K562 (cell line): ENCODE results near the gene UPF1. TPM values are rescaled to one million over a fixed set of nuclear protein-coding genes. Genes with fewer than 3 reads are reported as not detected.
A peak's percentile ranks its signal among the peaks of the same experiment; 100 is the strongest.

Experiments
- ATAC-seq: fragments of 200-7000 bp; cut with Tn5 transposase; 3 replicates; pipeline ENCODE4 v1.9.1; 2020; ENCODE audit warnings: moderate library complexity
- BruUV-seq: library from RNA; stranded (reverse); fragments of 400-500 nt; replicated peaks from 2 replicates; lab custom pipeline; 2021; lab: Mats Ljungman, UMichigan
- CTCF ChIA-PET: fragments of 300-600 bp; formaldehyde crosslinking; extraction: SDS; loops from one replicate; lab custom pipeline; 2021; ENCODE audit warnings: low intra/inter-chr PET ratio; lab: Yijun Ruan, JAX
- POLR2A ChIA-PET: fragments of 300-600, 350-650 bp; sonication (Branson Sonifier 250); formaldehyde crosslinking; extraction: SDS; loops from one replicate; lab custom pipeline; 2021; ENCODE audit warnings: antibody characterized with exemption, inconsistent platforms; lab: Yijun Ruan, JAX
- DNase-seq, 4 experiments: peaks; one replicate each; pipeline versions ENCODE4 v3.0.0 to v3.0.0-alpha.2; 2011 to 2018; ENCODE audit warnings: low spot score in 3 of 4, mixed read lengths in 3 of 4; ENCODE audit errors: extremely low read depth in 1 of 4
- FAIRE-seq: peaks from 2 replicates; lab custom pipeline; 2011; peaks lifted over from hg19 to GRCh38; lab: Jason Lieb, UNC
- H2AFZ ChIP-seq: 2 replicates; pipeline ENCODE4 v1.6.0; 2011; ENCODE audit warnings: low read depth, low read length, control low read depth, inconsistent platforms
- H3K27ac ChIP-seq: fragments of 200-600 bp; 3 replicates; pipeline ENCODE4 v1.8.0; 2011; ENCODE audit warnings: low read depth, mild to moderate bottlenecking, control low read depth, inconsistent platforms, low read length, moderate library complexity, mixed read lengths; ENCODE audit errors: extremely low read depth
- H3K27me3 ChIP-seq, 2 experiments: fragments of 300-600 bp in 1 of 2; 2 replicates in 1 of 2; 3 replicates in 1 of 2; pipeline versions ENCODE4 v1.6.0 to v1.8.0; 2011; ENCODE audit warnings: inconsistent platforms in 2 of 2, low read length in 2 of 2, mild to moderate bottlenecking in 1 of 2, mixed read lengths in 1 of 2, moderate library complexity in 1 of 2; ENCODE audit not compliant: control insufficient read depth in 2 of 2, insufficient read depth in 2 of 2
- H3K36me3 ChIP-seq: fragments of 300-600 bp; 3 replicates; pipeline ENCODE4 v1.8.0; 2011; ENCODE audit warnings: mild to moderate bottlenecking, low read length, inconsistent platforms; ENCODE audit not compliant: control insufficient read depth, insufficient read depth
- H3K4me1 ChIP-seq, 2 experiments: fragments of 200-600 bp in 1 of 2; replicated peaks in 1 of 2; 2 replicates in 1 of 2; 3 replicates in 1 of 2; pipeline versions ENCODE4 v1.5.1 to v1.8.0; 2011; ENCODE audit warnings: inconsistent platforms in 2 of 2, low read length in 2 of 2, mild to moderate bottlenecking in 1 of 2, mixed read lengths in 1 of 2, moderate library complexity in 1 of 2; ENCODE audit not compliant: control insufficient read depth in 2 of 2, insufficient read depth in 2 of 2
- H3K4me2 ChIP-seq: 2 replicates; pipeline ENCODE4 v1.6.1; 2011; ENCODE audit warnings: low read length, control low read depth, inconsistent platforms, mixed read lengths; ENCODE audit not compliant: insufficient read depth
- H3K4me3 ChIP-seq: fragments of 200-600 bp; sonication (generic), shearing (Covaris generic); 2 replicates; pipeline ENCODE4 v1.5.1; 2016; ENCODE audit warnings: control low read depth, inconsistent platforms
- H3K79me2 ChIP-seq: fragments of 200-600 bp; 3 replicates; pipeline ENCODE4 v1.8.0; 2011; ENCODE audit warnings: low read length, inconsistent platforms; ENCODE audit not compliant: control insufficient read depth, insufficient read depth
- H3K9ac ChIP-seq, 2 experiments: 2 replicates each; pipeline versions ENCODE4 v1.6.0 to v1.6.1; 2011; ENCODE audit warnings: low read depth in 2 of 2, low read length in 2 of 2, control low read depth in 1 of 2, inconsistent platforms in 1 of 2, mild to moderate bottlenecking in 1 of 2, mixed read lengths in 1 of 2; ENCODE audit not compliant: insufficient read depth in 1 of 2
- H3K9me1 ChIP-seq: one replicate; pipeline ENCODE4 v1.6.0; 2011; ENCODE audit warnings: inconsistent platforms, mild to moderate bottlenecking, low read length, moderate library complexity; ENCODE audit not compliant: control insufficient read depth, insufficient read depth
- H3K9me3 ChIP-seq: replicated peaks from 2 replicates; pipeline ENCODE4 v1.5.1; 2011; ENCODE audit warnings: low read depth, low read length, inconsistent platforms; ENCODE audit not compliant: control insufficient read depth, insufficient read depth
- H4K20me1 ChIP-seq: replicated peaks from 2 replicates; pipeline ENCODE4 v1.6.1; 2011; ENCODE audit warnings: low read length, inconsistent platforms, mixed read lengths; ENCODE audit not compliant: control insufficient read depth, insufficient read depth
- ARID2 ChIP-seq: fragments of 450-650 bp; IDR thresholded peaks from 2 replicates; pipeline ENCODE4 v1.6.1; 2017; ENCODE audit warnings: antibody characterized with exemption, mild to moderate bottlenecking
- CEBPG ChIP-seq, 3 experiments: fragments of 200-800 bp in 1 of 3; sonication (Bioruptor generic) in 1 of 3; sonication (generic) in 1 of 3; formaldehyde crosslinking in 1 of 3; IDR thresholded peaks in 2 of 3; conservative IDR thresholded peaks in 1 of 3; 2 replicates each; pipeline versions ENCODE4 v1.6.1 to v1.8.0; 2016 to 2022; ENCODE audit warnings: missing compliant biosample characterization in 2 of 3, missing genetic modification characterization in 2 of 3, mild to moderate bottlenecking in 1 of 3, missing genetic modification reagents in 1 of 3
- GTF2E2 ChIP-seq: fragments of 200-800 bp; sonication (Bioruptor generic); IDR thresholded peaks from 2 replicates; pipeline ENCODE4 v1.6.1; 2016; ENCODE audit warnings: missing genetic modification characterization, missing compliant biosample characterization
- KLF1 ChIP-seq: fragments of 450-650 bp; IDR thresholded peaks from 2 replicates; pipeline ENCODE4 v1.6.1; 2016; ENCODE audit warnings: missing genetic modification characterization, missing compliant biosample characterization
- KLF16 ChIP-seq: IDR thresholded peaks from 2 replicates; pipeline ENCODE4 v1.6.1; 2016; ENCODE audit warnings: antibody characterized with exemption
- MCM5 ChIP-seq: fragments of 450-650 bp; IDR thresholded peaks from 2 replicates; pipeline ENCODE4 v1.6.1; 2016; ENCODE audit warnings: low read depth
- POLR2G ChIP-seq: fragments of 200-400 bp; formaldehyde crosslinking; IDR thresholded peaks from 2 replicates; pipeline ENCODE4 v1.6.1; 2017; ENCODE audit warnings: low read depth, mild to moderate bottlenecking, antibody characterized with exemption, low read length, moderate library complexity
- TEAD4 ChIP-seq, 2 experiments: sonication (generic) in 1 of 2; formaldehyde crosslinking in 1 of 2; IDR thresholded peaks; 2 replicates each; pipeline versions ENCODE4 v1.6.1 to v1.8.0; 2012 to 2022; ENCODE audit warnings: borderline replicate concordance in 1 of 2, inconsistent platforms in 1 of 2, low read length in 1 of 2, mild to moderate bottlenecking in 1 of 2, missing genetic modification reagents in 1 of 2
- ZNF354B ChIP-seq: fragments of 250-450 bp; sonication (Bioruptor Pico); IDR thresholded peaks from 2 replicates; pipeline ENCODE4 v1.4.0; 2020
- WGBS: fragments of 100-300 bp; shearing (Covaris generic); methylation state at CpG from one replicate; pipeline ENCODE4 v1.1.6; 2016; ENCODE audit warnings: low coverage, mixed read lengths; ENCODE audit not compliant: insufficient coverage; ENCODE audit errors: missing lambda C conversion rate; 5-methylcytosine and 5-hydroxymethylcytosine counted together
- in situ Hi-C: fragments of 300-500 bp; cut with MboI; formaldehyde crosslinking; loops from 4 replicates; pipeline ENCODE4 v1.15.0; 2018; ENCODE audit warnings: inconsistent platforms, mixed read lengths
- intact Hi-C: fragments of 100-400 bp; cut with micrococcal nuclease; formaldehyde crosslinking; loops from 2 replicates; pipeline ENCODE4 v1.14.2; 2022
- polyA plus RNA-seq, 8 experiments: library from polyadenylated mRNA; depleted of rRNA in 4 of 8; stranded (reverse) in 5 of 8; unstranded in 3 of 8; fragments of >200 nt; fragmentation: Nextera tagmentation in 2 of 8; fragmentation: Illumina TruSeq in 1 of 8; extraction: Ambion mirVana in 2 of 8; extraction: Trizol in 1 of 8; gene quantifications; 2 replicates each; pipeline versions ENCODE4 v1.2.1 to v1.2.3, GENCODE V29; 2011 to 2014; ENCODE audit warnings: inconsistent platforms in 1 of 8, missing spikeins in 1 of 8
- total RNA-seq, 7 experiments: library from RNA; depleted of rRNA in 6 of 7; stranded (reverse); fragments of >200 nt in 6 of 7; fragmentation: Illumina TruSeq in 2 of 7; extraction: Trizol in 2 of 7; gene quantifications; 2 replicates each; pipeline versions ENCODE4 v1.2.1 to v1.2.3, GENCODE V29; 2011 to 2021; ENCODE audit warnings: low replicate concordance in 1 of 7
- TF ChIP-seq, protein P1 (sequence below): IDR thresholded peaks from 2 replicates; pipeline ENCODE4 v1.6.1; 2011; ENCODE audit warnings: borderline replicate concordance, low read depth, mild to moderate bottlenecking, moderate library complexity, low read length; ENCODE audit not compliant: insufficient read depth, poor library complexity, severe bottlenecking
- TF ChIP-seq, protein P2 (sequence below): sonication (generic); formaldehyde crosslinking; IDR thresholded peaks from 2 replicates; pipeline ENCODE4 v1.8.1; 2023; ENCODE audit warnings: mild to moderate bottlenecking, missing genetic modification reagents
- TF ChIP-seq, protein P3 (sequence below): sonication (generic); formaldehyde crosslinking; IDR thresholded peaks from 2 replicates; pipeline ENCODE4 v1.8.0; 2022; ENCODE audit warnings: missing genetic modification reagents, mild to moderate bottlenecking, moderate library complexity, borderline replicate concordance

Gene UPF1
- total and polyA plus RNA-seq, 9 of the 15 experiments (the other 6 are each of a cell fraction or from before 2014, with no cell fraction given), result 0.34 to 103 (median 27.9) TPM

DNA sequence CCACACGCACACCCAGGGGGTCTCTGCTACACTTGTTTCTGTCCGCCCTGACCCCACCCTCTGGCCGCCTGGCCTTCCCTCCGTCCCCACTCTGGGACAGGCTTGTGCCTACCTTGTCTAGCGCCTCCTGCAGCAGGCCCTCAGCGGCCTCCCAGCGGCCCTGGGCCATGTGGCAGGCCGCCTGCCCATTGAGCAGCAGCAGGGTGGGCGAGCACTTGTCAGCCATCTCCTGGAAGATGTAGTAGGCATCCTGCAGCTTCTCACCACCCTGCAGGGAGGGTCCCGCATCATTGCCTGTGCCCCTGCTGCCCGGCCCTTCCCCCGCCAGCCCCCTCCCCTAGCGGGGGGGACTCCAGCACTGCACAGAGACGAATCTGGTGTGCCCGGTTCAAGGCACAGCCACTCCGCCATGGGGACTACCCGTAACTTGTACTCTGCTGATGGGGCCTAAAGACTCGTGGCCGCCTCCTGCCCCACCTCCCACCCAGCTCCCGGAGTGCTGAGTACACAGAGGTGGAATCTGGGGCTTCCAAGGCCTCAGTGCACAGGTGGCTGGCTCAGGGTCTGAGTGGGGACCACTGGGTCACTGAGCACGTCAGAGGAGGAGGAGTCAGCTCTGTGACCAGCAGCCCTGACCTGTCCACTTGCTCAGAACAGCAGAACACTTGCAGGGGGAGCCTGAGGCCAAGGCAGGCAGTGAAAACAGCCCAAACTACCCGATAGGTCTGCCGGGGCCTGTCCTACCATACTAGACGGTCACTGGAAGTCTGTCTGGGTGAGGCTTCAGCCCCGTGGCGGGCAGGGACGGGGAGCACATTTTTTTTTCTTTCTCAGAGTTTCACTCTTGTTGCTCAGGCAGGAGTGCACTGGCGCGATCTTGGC is 71.6 kb downstream of the UPF1 start:
- Histone ChIP-seq H2AFZ (no peak overlapping the region), H3K4me2 (no peak overlapping the region), H3K9ac (peak overlapping the region in 1 of 2 experiments; percentile 2; a peak in 1 of 4 replicates), H3K27me3 (no peaks in the 10 kb centered on the region), H3K9me3 (no peaks in the 10 kb centered on the region), H3K4me1 (peaks cover 5 to 59% of the 10 kb centered on the region in 2 experiments), H3K79me2 (no peaks in the 10 kb centered on the region), H3K36me3 (peaks cover 69% of the 10 kb centered on the region; the same call in 2 of the 3 replicates), H3K27ac (no peak overlapping the region), H4K20me1 (peaks cover 13% of the 10 kb centered on the region; the same call in 1 of the 2 replicates), H3K9me1 (peaks cover 3% of the 10 kb centered on the region), H3K4me3 (no peak overlapping the region)
- FAIRE-seq (no peak), ATAC-seq (peak; percentile 10; the same call in 2 of the 3 replicates), DNase-seq (no peak)
- in situ Hi-C loops, result no loop called here
- CTCF ChIA-PET, result no interaction called here
- POLR2A ChIA-PET, result interaction anchor here (0.5 to 1.4 kb wide), 4 partner anchors 10 to 342 kb away, joined by 3 to 5 read pairs (median 3); no protein-coding TSS in a partner anchor
- intact Hi-C loops, result no loop called here
- BruUV-seq, result no TSS peak
- 87% methylated on average over 25 of the region's 29 CpGs for WGBS
- TF ChIP-seq KLF1 (tag) (no peak), TEAD4 (IDR thresholded peaks at IDR 0.05; ENCODE audit: low read length) (no peak), TEAD4 (CRISPR knock-in tag; IDR thresholded peaks at IDR 0.05; ENCODE audit: borderline replicate concordance) (no peak), ZNF354B (CRISPR knock-in tag) (no peak), POLR2G (peak; percentile 59), MCM5 (no peak), GTF2E2 (tag) (no peak), CEBPG (CRISPR knock-in tag; IDR thresholded peaks at IDR 0.05) (no peak), CEBPG (tag; conservative IDR thresholded peaks at IDR 0.05 in 1 of 2, IDR thresholded peaks at IDR 0.05 in 1 of 2) (no peak), ARID2 (no peak), KLF16 (no peak)
- TF ChIP-seq, protein P1, sequence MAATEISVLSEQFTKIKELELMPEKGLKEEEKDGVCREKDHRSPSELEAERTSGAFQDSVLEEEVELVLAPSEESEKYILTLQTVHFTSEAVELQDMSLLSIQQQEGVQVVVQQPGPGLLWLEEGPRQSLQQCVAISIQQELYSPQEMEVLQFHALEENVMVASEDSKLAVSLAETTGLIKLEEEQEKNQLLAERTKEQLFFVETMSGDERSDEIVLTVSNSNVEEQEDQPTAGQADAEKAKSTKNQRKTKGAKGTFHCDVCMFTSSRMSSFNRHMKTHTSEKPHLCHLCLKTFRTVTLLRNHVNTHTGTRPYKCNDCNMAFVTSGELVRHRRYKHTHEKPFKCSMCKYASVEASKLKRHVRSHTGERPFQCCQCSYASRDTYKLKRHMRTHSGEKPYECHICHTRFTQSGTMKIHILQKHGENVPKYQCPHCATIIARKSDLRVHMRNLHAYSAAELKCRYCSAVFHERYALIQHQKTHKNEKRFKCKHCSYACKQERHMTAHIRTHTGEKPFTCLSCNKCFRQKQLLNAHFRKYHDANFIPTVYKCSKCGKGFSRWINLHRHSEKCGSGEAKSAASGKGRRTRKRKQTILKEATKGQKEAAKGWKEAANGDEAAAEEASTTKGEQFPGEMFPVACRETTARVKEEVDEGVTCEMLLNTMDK, result peak; percentile 73
- TF ChIP-seq, protein P2, sequence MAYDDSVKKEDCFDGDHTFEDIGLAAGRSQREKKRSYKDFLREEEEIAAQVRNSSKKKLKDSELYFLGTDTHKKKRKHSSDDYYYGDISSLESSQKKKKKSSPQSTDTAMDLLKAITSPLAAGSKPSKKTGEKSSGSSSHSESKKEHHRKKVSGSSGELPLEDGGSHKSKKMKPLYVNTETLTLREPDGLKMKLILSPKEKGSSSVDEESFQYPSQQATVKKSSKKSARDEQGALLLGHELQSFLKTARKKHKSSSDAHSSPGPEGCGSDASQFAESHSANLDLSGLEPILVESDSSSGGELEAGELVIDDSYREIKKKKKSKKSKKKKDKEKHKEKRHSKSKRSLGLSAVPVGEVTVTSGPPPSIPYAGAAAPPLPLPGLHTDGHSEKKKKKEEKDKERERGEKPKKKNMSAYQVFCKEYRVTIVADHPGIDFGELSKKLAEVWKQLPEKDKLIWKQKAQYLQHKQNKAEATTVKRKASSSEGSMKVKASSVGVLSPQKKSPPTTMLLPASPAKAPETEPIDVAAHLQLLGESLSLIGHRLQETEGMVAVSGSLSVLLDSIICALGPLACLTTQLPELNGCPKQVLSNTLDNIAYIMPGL (CRISPR knock-in tag), result no peak
- TF ChIP-seq, protein P3, sequence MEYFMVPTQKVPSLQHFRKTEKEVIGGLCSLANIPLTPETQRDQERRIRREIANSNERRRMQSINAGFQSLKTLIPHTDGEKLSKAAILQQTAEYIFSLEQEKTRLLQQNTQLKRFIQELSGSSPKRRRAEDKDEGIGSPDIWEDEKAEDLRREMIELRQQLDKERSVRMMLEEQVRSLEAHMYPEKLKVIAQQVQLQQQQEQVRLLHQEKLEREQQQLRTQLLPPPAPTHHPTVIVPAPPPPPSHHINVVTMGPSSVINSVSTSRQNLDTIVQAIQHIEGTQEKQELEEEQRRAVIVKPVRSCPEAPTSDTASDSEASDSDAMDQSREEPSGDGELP (CRISPR knock-in tag), result no peak
